RWPE2 (cell line): Measurements from ENCODE around the gene DLG1.

ENCODE experiments used
- ATAC-seq: fragments of 200-7000 bp; cut with Tn5 transposase; 3 replicates; pipeline ENCODE4 v1.9.1; 2021; ENCODE audit warnings: low read depth
- DNase-seq: peaks from one replicate; pipeline ENCODE4 v3.0.0-alpha.2; 2020; ENCODE audit warnings: low spot score
- H3K27ac ChIP-seq: fragments of 450-650 bp; 2 replicates; pipeline ENCODE4 v1.5.1; 2017; ENCODE audit warnings: mild to moderate bottlenecking; ENCODE audit not compliant: poor library complexity, severe bottlenecking
- H3K27me3 ChIP-seq: fragments of 250-450 bp; sonication (Bioruptor Pico); 2 replicates; pipeline ENCODE4 v1.5.1; 2021; ENCODE audit warnings: mild to moderate bottlenecking, moderate library complexity; ENCODE audit not compliant: insufficient read depth, poor library complexity, severe bottlenecking
- H3K36me3 ChIP-seq: fragments of 250-450 bp; sonication (Bioruptor Pico); 2 replicates; pipeline ENCODE4 v1.5.1; 2020; ENCODE audit warnings: low read depth, mild to moderate bottlenecking, moderate library complexity
- H3K4me1 ChIP-seq: fragments of 250-450 bp; sonication (Bioruptor Pico); 2 replicates; pipeline ENCODE4 v1.5.1; 2021; ENCODE audit warnings: mild to moderate bottlenecking, moderate library complexity; ENCODE audit not compliant: insufficient read depth, poor library complexity, severe bottlenecking
- H3K4me3 ChIP-seq: fragments of 250-450 bp; sonication (Bioruptor Pico); 2 replicates; pipeline ENCODE4 v1.5.1; 2021; ENCODE audit warnings: mild to moderate bottlenecking, moderate library complexity; ENCODE audit not compliant: severe bottlenecking
- H3K9me3 ChIP-seq: fragments of 250-450 bp; sonication (Bioruptor Pico); 2 replicates; pipeline ENCODE4 v1.5.1; 2021; ENCODE audit warnings: mild to moderate bottlenecking, moderate library complexity; ENCODE audit not compliant: severe bottlenecking
- TF ChIP-seq, protein P1 (sequence below): fragments of 450-650 bp; IDR thresholded peaks from one replicate; pipeline ENCODE4 v1.5.1; 2017; ENCODE audit warnings: mild to moderate bottlenecking, moderate library complexity; ENCODE audit not compliant: poor library complexity, severe bottlenecking

Gene DLG1

DNA sequence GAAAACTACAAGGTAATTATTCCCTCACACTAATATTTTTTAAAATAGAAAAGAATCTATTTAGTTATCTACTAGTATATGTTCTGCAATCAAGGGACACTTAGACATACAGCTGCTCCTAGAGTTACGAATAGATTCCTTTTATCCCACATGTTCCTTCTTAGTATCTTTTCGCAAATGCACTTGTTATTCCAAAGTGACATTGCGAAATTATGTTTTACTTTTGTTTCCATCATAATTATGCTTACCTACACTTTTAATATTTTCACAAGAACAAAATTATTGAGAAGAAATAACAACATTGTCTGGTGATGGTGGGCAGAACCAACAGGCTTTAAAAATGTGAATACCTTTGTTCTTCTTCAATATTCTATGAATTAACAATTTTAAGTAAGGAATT lies 161.7 kb downstream of the DLG1 start:
- DNase-seq (no peak), ATAC-seq (no peak)
- peaks cover 2% of the 10 kb centered on the region for H3K9me3 ChIP-seq
- peaks cover 84% of the 10 kb centered on the region for H3K36me3 ChIP-seq
- H3K4me3 ChIP-seq = no peak overlapping the region
- TF ChIP-seq, protein P1, sequence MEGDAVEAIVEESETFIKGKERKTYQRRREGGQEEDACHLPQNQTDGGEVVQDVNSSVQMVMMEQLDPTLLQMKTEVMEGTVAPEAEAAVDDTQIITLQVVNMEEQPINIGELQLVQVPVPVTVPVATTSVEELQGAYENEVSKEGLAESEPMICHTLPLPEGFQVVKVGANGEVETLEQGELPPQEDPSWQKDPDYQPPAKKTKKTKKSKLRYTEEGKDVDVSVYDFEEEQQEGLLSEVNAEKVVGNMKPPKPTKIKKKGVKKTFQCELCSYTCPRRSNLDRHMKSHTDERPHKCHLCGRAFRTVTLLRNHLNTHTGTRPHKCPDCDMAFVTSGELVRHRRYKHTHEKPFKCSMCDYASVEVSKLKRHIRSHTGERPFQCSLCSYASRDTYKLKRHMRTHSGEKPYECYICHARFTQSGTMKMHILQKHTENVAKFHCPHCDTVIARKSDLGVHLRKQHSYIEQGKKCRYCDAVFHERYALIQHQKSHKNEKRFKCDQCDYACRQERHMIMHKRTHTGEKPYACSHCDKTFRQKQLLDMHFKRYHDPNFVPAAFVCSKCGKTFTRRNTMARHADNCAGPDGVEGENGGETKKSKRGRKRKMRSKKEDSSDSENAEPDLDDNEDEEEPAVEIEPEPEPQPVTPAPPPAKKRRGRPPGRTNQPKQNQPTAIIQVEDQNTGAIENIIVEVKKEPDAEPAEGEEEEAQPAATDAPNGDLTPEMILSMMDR = no peak
- H3K27me3 ChIP-seq = no peaks in the 10 kb centered on the region
- H3K27ac ChIP-seq = no peak overlapping the region
- no peaks in the 10 kb centered on the region for H3K4me1 ChIP-seq

- TF ChIP-seq, protein P1 = no peak
- H3K27ac ChIP-seq = no peak overlapping the region
- no peak for ATAC-seq
- H3K4me3 ChIP-seq = no peak overlapping the region
- no peaks in the 10 kb centered on the region for H3K27me3 ChIP-seq
- peaks cover 2% of the 10 kb centered on the region for H3K9me3 ChIP-seq
- H3K4me1 ChIP-seq = no peaks in the 10 kb centered on the region
- no peak for DNase-seq
- peaks cover 83% of the 10 kb centered on the region for H3K36me3 ChIP-seq
These were observed 163.2 kb downstream of the DLG1 start for GRCh38 chr3:197135212-197135611.

- Histone ChIP-seq H3K4me1 (no peaks in the 10 kb centered on the region), H3K4me3 (no peak overlapping the region), H3K9me3 (peaks cover 2% of the 10 kb centered on the region), H3K36me3 (peaks cover 81% of the 10 kb centered on the region), H3K27ac (no peak overlapping the region), H3K27me3 (no peaks in the 10 kb centered on the region)
- no peak for DNase-seq
- ATAC-seq = no peak
- TF ChIP-seq, protein P1 = no peak
These were observed 165.4 kb downstream of the DLG1 start for GRCh38 chr3:197132916-197133530.

DNA sequence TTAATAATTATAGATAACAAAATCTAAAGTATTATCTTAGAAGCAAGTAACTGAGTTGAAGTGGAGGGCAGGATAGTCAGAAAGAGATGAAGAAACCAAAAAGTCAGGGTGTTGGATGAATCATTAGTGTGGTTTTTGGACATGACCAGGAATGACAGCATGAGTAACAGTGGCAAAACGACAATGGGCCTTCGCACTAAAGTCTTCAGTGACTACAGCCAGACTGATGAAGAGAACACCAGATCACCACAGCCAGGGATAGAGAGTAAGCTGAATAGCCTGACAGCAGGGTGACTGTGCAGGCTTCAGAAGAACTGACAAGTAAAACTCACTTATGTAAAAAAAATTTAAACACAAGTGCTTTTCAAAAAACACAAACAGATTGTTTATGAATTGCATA lies 172.8 kb downstream of the DLG1 start:
- DNase-seq = no peak
- Histone ChIP-seq H3K4me3 (no peak overlapping the region), H3K27me3 (no peaks in the 10 kb centered on the region), H3K9me3 (no peaks in the 10 kb centered on the region), H3K36me3 (peaks cover 69% of the 10 kb centered on the region), H3K27ac (no peak overlapping the region), H3K4me1 (no peaks in the 10 kb centered on the region)
- TF ChIP-seq, protein P1 = no peak
- no peak for ATAC-seq

DNA sequence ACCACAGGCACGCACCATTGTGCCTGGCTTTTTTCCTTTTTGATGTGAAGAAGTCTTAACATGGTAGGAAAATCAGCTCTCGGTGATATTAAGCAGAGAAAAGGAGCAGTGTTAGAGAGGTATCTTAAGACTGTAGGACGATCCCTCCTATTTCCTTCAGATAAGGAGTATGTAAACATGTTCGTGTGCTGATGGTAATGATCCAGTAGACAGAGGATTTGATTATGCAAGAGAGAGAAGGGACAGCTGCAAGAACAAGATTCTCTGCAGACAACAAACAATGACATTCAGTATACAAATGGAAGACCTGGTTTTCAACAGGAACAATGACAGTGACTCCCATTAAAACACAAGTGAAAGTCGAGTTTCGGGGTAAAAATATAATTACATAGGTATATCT lies 173.7 kb downstream of the DLG1 start:
- no peaks in the 10 kb centered on the region for H3K9me3 ChIP-seq
- no peak overlapping the region for H3K27ac ChIP-seq
- TF ChIP-seq, protein P1 = no peak
- H3K4me3 ChIP-seq = no peak overlapping the region
- no peaks in the 10 kb centered on the region for H3K4me1 ChIP-seq
- peaks cover 59% of the 10 kb centered on the region for H3K36me3 ChIP-seq
- H3K27me3 ChIP-seq = no peaks in the 10 kb centered on the region
- no peak for DNase-seq
- no peak for ATAC-seq
